ENCODE results near the gene PIP5K1C. TPM values are rescaled to one million over a fixed set of nuclear protein-coding genes. Genes with fewer than 3 reads are reported as not detected.

The PIP5K1C gene
- total and polyA plus RNA-seq, 9 of the 15 experiments (the other 6 are each of a cell fraction or from before 2014, with no cell fraction given), result 0.38 to 22.1 (median 4.1) TPM

DNA sequence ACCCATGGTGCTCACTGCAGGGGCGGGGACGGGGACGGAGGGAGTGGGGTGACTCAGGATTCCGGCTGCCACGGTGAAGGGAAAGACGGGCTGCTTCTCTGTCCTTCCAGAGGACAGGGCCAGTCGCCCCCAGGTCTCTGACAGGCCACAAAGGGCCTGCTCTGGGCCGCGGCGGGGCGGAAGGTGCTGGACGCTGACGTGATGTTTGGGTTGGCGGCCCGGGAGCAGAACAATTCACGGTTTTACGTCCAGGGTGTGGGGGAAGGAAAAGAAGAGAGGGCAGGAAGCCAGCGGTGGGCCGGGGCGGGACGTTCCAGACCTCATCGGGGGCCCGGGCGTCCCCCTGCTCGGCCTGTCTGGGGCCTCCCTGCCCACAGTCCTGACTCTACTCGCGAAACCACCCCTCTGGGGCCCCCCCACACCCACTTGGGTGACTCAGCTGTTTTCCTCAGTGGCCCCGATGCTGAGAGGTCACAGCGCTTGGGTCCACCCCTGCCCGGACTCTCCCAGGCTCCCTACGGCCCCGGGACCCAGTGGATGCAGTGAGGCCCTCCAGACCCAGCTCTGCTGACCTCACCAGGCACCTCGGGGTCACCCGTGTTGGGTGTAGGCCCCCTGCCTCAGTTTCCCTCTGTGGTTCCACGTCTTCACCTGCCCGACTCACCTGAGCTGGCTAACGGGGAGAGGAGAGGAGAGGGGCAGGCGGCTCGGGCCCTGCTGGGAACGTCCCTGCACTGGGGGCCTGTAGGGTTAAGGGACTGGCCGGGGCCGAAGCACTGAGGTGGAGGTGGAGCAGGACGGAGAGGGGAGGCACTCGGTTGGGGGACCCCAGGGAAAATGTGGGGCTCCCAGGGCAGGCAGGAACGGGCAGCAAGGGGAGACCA is 29.2 kb downstream of the PIP5K1C start (continued):
- TF ChIP-seq ZNF140 (CRISPR knock-in tag; IDR thresholded peaks at IDR 0.05), result no peak
- peak; percentile 39; the same call in 1 of the 2 replicates for TF ChIP-seq ESRRA (IDR thresholded peaks at IDR 0.05; ENCODE audit: borderline replicate concordance, low read depth)
- peak; percentile 86 for TF ChIP-seq BACH1 (tag; IDR thresholded peaks at IDR 0.05)
- TF ChIP-seq NCOR1 (IDR thresholded peaks at IDR 0.05), result peak; percentile 54; the same call in 1 of the 2 replicates
- 0 out of 2 replicates have a peak, but pooled peaks have one; percentile 15 for TF ChIP-seq MEF2D (tag; conservative IDR thresholded peaks at IDR 0.05; ENCODE audit: low read depth)
- TF ChIP-seq, protein P1, sequence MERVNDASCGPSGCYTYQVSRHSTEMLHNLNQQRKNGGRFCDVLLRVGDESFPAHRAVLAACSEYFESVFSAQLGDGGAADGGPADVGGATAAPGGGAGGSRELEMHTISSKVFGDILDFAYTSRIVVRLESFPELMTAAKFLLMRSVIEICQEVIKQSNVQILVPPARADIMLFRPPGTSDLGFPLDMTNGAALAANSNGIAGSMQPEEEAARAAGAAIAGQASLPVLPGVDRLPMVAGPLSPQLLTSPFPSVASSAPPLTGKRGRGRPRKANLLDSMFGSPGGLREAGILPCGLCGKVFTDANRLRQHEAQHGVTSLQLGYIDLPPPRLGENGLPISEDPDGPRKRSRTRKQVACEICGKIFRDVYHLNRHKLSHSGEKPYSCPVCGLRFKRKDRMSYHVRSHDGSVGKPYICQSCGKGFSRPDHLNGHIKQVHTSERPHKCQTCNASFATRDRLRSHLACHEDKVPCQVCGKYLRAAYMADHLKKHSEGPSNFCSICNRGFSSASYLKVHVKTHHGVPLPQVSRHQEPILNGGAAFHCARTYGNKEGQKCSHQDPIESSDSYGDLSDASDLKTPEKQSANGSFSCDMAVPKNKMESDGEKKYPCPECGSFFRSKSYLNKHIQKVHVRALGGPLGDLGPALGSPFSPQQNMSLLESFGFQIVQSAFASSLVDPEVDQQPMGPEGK (CRISPR knock-in tag; IDR thresholded peaks at IDR 0.05; ENCODE audit: borderline replicate concordance), result no peak
- TF ChIP-seq, protein P2, sequence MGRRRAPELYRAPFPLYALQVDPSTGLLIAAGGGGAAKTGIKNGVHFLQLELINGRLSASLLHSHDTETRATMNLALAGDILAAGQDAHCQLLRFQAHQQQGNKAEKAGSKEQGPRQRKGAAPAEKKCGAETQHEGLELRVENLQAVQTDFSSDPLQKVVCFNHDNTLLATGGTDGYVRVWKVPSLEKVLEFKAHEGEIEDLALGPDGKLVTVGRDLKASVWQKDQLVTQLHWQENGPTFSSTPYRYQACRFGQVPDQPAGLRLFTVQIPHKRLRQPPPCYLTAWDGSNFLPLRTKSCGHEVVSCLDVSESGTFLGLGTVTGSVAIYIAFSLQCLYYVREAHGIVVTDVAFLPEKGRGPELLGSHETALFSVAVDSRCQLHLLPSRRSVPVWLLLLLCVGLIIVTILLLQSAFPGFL (CRISPR knock-in tag; IDR thresholded peaks at IDR 0.05), result no peak
- TF ChIP-seq, protein P3, sequence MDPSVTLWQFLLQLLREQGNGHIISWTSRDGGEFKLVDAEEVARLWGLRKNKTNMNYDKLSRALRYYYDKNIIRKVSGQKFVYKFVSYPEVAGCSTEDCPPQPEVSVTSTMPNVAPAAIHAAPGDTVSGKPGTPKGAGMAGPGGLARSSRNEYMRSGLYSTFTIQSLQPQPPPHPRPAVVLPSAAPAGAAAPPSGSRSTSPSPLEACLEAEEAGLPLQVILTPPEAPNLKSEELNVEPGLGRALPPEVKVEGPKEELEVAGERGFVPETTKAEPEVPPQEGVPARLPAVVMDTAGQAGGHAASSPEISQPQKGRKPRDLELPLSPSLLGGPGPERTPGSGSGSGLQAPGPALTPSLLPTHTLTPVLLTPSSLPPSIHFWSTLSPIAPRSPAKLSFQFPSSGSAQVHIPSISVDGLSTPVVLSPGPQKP (CRISPR knock-in tag; IDR thresholded peaks at IDR 0.05), result no peak
- no peak for TF ChIP-seq ZC3H11A (IDR thresholded peaks at IDR 0.05; ENCODE audit: low read depth, low read length)
- no peak for TF ChIP-seq ZNF217 (CRISPR knock-in tag; IDR thresholded peaks at IDR 0.05)
- no peak for TF ChIP-seq ZNF124 (CRISPR knock-in tag; IDR thresholded peaks at IDR 0.05)
- TF ChIP-seq, protein P4, sequence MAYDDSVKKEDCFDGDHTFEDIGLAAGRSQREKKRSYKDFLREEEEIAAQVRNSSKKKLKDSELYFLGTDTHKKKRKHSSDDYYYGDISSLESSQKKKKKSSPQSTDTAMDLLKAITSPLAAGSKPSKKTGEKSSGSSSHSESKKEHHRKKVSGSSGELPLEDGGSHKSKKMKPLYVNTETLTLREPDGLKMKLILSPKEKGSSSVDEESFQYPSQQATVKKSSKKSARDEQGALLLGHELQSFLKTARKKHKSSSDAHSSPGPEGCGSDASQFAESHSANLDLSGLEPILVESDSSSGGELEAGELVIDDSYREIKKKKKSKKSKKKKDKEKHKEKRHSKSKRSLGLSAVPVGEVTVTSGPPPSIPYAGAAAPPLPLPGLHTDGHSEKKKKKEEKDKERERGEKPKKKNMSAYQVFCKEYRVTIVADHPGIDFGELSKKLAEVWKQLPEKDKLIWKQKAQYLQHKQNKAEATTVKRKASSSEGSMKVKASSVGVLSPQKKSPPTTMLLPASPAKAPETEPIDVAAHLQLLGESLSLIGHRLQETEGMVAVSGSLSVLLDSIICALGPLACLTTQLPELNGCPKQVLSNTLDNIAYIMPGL (CRISPR knock-in tag; IDR thresholded peaks at IDR 0.05), result no peak; the same call in 1 of the 2 replicates
- TF ChIP-seq ZNF311 (CRISPR knock-in tag; IDR thresholded peaks at IDR 0.05), result no peak
- no peak for TF ChIP-seq MTF1 (CRISPR knock-in tag; IDR thresholded peaks at IDR 0.05; ENCODE audit: borderline replicate concordance)
- no peak for TF ChIP-seq MCM2 (IDR thresholded peaks at IDR 0.05; ENCODE audit: low read depth)
- no peak for TF ChIP-seq ZNF384 (IDR thresholded peaks at IDR 0.05; ENCODE audit: low read depth, low read length)
- no peak for TF ChIP-seq DDX20 (tag; IDR thresholded peaks at IDR 0.05; ENCODE audit: low read depth)
- TF ChIP-seq, protein P5, sequence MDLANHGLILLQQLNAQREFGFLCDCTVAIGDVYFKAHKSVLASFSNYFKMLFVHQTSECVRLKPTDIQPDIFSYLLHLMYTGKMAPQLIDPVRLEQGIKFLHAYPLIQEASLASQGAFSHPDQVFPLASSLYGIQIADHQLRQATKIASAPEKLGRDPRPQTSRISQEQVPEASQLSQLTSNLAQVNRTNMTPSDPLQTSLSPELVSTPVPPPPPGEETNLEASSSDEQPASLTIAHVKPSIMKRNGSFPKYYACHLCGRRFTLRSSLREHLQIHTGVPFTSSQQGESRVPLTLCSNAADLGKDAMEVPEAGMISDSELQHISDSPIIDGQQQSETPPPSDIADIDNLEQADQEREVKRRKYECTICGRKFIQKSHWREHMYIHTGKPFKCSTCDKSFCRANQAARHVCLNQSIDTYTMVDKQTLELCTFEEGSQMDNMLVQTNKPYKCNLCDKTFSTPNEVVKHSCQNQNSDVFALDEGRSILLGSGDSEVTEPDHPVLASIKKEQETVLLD (IDR thresholded peaks at IDR 0.05), result no peak
- TF ChIP-seq MEF2A (IDR thresholded peaks at IDR 0.05; ENCODE audit: control insufficient read depth, low read depth, low read length), result no peak
- TF ChIP-seq CC2D1A (IDR thresholded peaks at IDR 0.05), result no peak
- TF ChIP-seq DPF2 (IDR thresholded peaks at IDR 0.05), result peak; percentile 66
